Measurements from ENCODE around the gene C4BPA.

The C4BPA gene

DNA sequence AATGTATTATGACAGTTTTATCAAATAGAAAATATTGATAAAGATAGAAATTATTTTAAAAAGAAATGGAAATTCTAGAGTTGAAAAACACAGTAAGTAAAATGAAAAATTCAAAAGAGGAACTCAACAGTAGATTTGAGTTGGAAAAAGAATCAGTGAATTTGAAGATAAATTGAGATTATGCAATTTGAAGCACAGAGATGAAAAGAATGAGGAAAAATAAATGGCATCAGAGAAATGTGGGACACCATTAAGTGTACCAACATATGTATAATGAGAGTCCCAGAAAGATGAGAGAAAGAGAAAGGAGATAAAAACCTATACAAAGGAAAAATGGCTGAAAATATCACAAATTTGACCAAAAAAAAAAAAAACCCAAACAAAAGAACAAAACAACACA, 25.0 kb downstream of the C4BPA start:
- TF ChIP-seq EZH2phosphoT487 (IDR thresholded peaks at IDR 0.05; ENCODE audit: borderline replicate concordance): no peak
- TF ChIP-seq, protein P1, sequence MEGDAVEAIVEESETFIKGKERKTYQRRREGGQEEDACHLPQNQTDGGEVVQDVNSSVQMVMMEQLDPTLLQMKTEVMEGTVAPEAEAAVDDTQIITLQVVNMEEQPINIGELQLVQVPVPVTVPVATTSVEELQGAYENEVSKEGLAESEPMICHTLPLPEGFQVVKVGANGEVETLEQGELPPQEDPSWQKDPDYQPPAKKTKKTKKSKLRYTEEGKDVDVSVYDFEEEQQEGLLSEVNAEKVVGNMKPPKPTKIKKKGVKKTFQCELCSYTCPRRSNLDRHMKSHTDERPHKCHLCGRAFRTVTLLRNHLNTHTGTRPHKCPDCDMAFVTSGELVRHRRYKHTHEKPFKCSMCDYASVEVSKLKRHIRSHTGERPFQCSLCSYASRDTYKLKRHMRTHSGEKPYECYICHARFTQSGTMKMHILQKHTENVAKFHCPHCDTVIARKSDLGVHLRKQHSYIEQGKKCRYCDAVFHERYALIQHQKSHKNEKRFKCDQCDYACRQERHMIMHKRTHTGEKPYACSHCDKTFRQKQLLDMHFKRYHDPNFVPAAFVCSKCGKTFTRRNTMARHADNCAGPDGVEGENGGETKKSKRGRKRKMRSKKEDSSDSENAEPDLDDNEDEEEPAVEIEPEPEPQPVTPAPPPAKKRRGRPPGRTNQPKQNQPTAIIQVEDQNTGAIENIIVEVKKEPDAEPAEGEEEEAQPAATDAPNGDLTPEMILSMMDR (conservative IDR thresholded peaks at IDR 0.05; ENCODE audit: low read length): no peak
- H3K9me2 ChIP-seq (replicated peaks; ENCODE audit: low read depth, low read length): no peaks in the 10 kb centered on the region
- no peaks in the 10 kb centered on the region for H3K27me3 ChIP-seq (ENCODE audit: insufficient read depth, low read length, poor library complexity, severe bottlenecking)
- H3K9me3 ChIP-seq (ENCODE audit: insufficient read depth, low read depth, low read length): no peaks in the 10 kb centered on the region; the same call in 1 of the 2 replicates
- no peak overlapping the region for H3K9ac ChIP-seq (ENCODE audit: low read depth, low read length, poor library complexity, severe bottlenecking)
- no peaks in the 10 kb centered on the region for H4K20me1 ChIP-seq (ENCODE audit: insufficient read depth, low read length, poor library complexity, severe bottlenecking)
- H3K4me1 ChIP-seq (ENCODE audit: insufficient read depth, low read length, poor library complexity, severe bottlenecking): no peaks in the 10 kb centered on the region
- no peak overlapping the region for H3K4me3 ChIP-seq (ENCODE audit: low read length, poor library complexity, severe bottlenecking)
- H3K4me2 ChIP-seq (ENCODE audit: low read depth, low read length, poor library complexity, severe bottlenecking): no peak overlapping the region
- H3K36me3 ChIP-seq (ENCODE audit: insufficient read depth, low read length): no peaks in the 10 kb centered on the region
- H2AFZ ChIP-seq (ENCODE audit: low read length): no peak overlapping the region
- no peaks in the 10 kb centered on the region for H3F3A ChIP-seq (ENCODE audit: low read depth)
- H3K79me2 ChIP-seq (ENCODE audit: insufficient read depth, low read length): no peaks in the 10 kb centered on the region

DNA sequence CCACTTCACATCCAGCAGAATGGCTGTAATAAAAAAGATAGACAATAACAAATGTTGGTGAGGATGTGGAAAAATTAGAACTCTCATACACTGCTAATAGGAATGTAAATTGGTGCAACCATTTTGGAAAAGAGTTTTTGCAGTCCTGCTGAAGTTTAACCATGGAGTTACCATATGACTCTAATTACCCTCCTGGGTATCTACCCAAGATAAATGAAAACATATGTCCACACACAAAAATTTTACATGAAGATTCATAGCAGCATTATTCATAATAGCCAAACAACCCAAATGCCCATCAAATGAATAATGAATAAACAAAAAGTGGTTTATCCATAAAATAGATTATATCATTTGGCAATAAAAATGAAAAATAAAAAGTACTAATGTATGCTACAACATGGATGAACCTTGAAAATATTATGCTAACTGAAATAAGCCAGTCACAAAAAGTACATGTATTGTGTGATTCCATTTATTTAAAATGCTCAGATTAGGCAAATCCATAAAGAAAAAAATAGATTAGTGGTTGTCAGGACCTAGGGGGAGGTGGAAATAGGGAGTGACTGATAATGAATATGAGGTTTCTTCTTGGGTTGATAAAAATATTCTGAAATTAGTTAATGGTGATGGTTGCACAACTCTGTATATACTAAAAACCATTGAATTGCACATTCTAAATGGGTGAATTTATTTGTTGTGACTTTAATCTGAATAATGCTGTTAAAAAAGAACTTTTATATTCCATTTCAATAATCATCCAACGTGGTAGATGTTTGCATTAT, 26.4 kb downstream of the C4BPA start:
- Histone ChIP-seq H2AFZ (ENCODE audit: low read length) (no peak overlapping the region), H3K4me2 (ENCODE audit: low read depth, low read length, poor library complexity, severe bottlenecking) (no peak overlapping the region), H4K20me1 (ENCODE audit: insufficient read depth, low read length, poor library complexity, severe bottlenecking) (no peaks in the 10 kb centered on the region), H3K9me2 (replicated peaks; ENCODE audit: low read depth, low read length) (no peaks in the 10 kb centered on the region), H3K4me1 (ENCODE audit: insufficient read depth, low read length, poor library complexity, severe bottlenecking) (no peaks in the 10 kb centered on the region), H3K27me3 (ENCODE audit: insufficient read depth, low read length, poor library complexity, severe bottlenecking) (no peaks in the 10 kb centered on the region), H3K4me3 (ENCODE audit: low read length, poor library complexity, severe bottlenecking) (no peak overlapping the region), H3F3A (ENCODE audit: low read depth) (no peaks in the 10 kb centered on the region), H3K79me2 (ENCODE audit: insufficient read depth, low read length) (no peaks in the 10 kb centered on the region), H3K9ac (ENCODE audit: low read depth, low read length, poor library complexity, severe bottlenecking) (no peak overlapping the region), H3K36me3 (ENCODE audit: insufficient read depth, low read length) (no peaks in the 10 kb centered on the region), H3K9me3 (ENCODE audit: insufficient read depth, low read depth, low read length) (no peaks in the 10 kb centered on the region; the same call in 1 of the 2 replicates)
- TF ChIP-seq, protein P1 (conservative IDR thresholded peaks at IDR 0.05; ENCODE audit: low read length): no peak
- no peak for TF ChIP-seq EZH2phosphoT487 (IDR thresholded peaks at IDR 0.05; ENCODE audit: borderline replicate concordance)

DNA sequence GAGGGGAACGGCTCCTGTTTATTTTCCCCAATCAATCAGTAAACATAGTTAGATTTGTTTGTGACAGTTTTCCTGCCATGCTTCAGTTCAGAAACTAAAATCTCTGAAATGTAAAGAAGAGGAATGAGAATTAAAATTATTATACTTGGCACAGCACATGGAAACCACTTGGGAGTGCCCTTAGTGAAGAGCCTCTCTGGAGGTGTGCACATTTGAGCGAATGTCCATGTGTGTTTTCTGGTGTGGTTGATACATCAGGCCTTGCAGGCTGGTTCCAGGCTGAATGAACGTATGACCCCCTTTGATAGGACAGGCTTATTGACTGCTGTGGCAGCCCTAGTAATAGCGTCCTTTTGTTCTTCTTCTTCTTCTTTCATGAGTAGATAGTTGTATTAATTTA, 27.1 kb downstream of the C4BPA start:
- Histone ChIP-seq H3K27me3 (ENCODE audit: insufficient read depth, low read length, poor library complexity, severe bottlenecking) (no peaks in the 10 kb centered on the region), H3K9ac (ENCODE audit: low read depth, low read length, poor library complexity, severe bottlenecking) (no peak overlapping the region), H3K4me1 (ENCODE audit: insufficient read depth, low read length, poor library complexity, severe bottlenecking) (no peaks in the 10 kb centered on the region), H3K79me2 (ENCODE audit: insufficient read depth, low read length) (no peaks in the 10 kb centered on the region), H3K9me3 (ENCODE audit: insufficient read depth, low read depth, low read length) (no peaks in the 10 kb centered on the region; the same call in 1 of the 2 replicates), H3K36me3 (ENCODE audit: insufficient read depth, low read length) (no peaks in the 10 kb centered on the region), H3F3A (ENCODE audit: low read depth) (no peaks in the 10 kb centered on the region), H4K20me1 (ENCODE audit: insufficient read depth, low read length, poor library complexity, severe bottlenecking) (no peaks in the 10 kb centered on the region), H3K9me2 (replicated peaks; ENCODE audit: low read depth, low read length) (no peaks in the 10 kb centered on the region), H3K4me3 (ENCODE audit: low read length, poor library complexity, severe bottlenecking) (no peak overlapping the region), H2AFZ (ENCODE audit: low read length) (no peak overlapping the region), H3K4me2 (ENCODE audit: low read depth, low read length, poor library complexity, severe bottlenecking) (no peak overlapping the region)
- TF ChIP-seq EZH2phosphoT487 (IDR thresholded peaks at IDR 0.05; ENCODE audit: borderline replicate concordance): no peak
- TF ChIP-seq, protein P1 (conservative IDR thresholded peaks at IDR 0.05; ENCODE audit: low read length): no peak
